ENCODE measurements around the gene SETBP1. TPM values are rescaled to one million over a fixed set of nuclear protein-coding genes. Genes with fewer than 3 reads are reported as not detected.

Gene SETBP1
- total and polyA plus RNA-seq, 2 of the 8 experiments (the other 6 are each of a cell fraction or from before 2014, with no cell fraction given) = 2.0 to 6.5 TPM

- H3K23me2 ChIP-seq (ENCODE audit: low read depth, low read length) = no peaks in the 10 kb centered on the region
- no peak overlapping the region for H4K5ac ChIP-seq (ENCODE audit: insufficient read length, low read depth, low read length)
- ChIA-PET POLR2A (ENCODE audit: partially characterized antibody) (no interaction called here), CTCF (ENCODE audit: partially characterized antibody) (interaction anchor here (1.1 to 2.4 kb wide), 4 partner anchors 10 to 235 kb away, joined by 3 to 9 read pairs (median 4); no protein-coding TSS in a partner anchor)
- DNase-seq (ENCODE audit: low read depth in 1 of 2, low spot score in 2 of 2) = no peak
- FAIRE-seq = no peak
- peaks cover 0 to 4% (median 3%) of the 10 kb centered on the region in 4 experiments; a peak in 6 of 7 replicates for H3K4me1 ChIP-seq (replicated peaks in 1 of 4; ENCODE audit: control insufficient read depth in 3 of 4, insufficient read depth in 4 of 4, low read length in 3 of 4)
- no peak overlapping the region for H4K8ac ChIP-seq (ENCODE audit: extremely low read depth, insufficient read depth, low read length)
- no peak overlapping the region for H2AK5ac ChIP-seq (ENCODE audit: low read depth, low read length)
- no peak overlapping the region for H4K91ac ChIP-seq (replicated peaks; ENCODE audit: insufficient read length, low read length)
- no peaks in the 10 kb centered on the region for H4K20me1 ChIP-seq (replicated peaks in 1 of 2; ENCODE audit: control insufficient read depth in 1 of 2, insufficient read depth in 2 of 2, low read length in 2 of 2)
- no peak for TF ChIP-seq SP1 (IDR thresholded peaks at IDR 0.05; ENCODE audit: low read depth, low read length)
- TF ChIP-seq CHD2 (IDR thresholded peaks at IDR 0.05; ENCODE audit: low read length) = no peak
- no peak for TF ChIP-seq JUND (IDR thresholded peaks at IDR 0.05; ENCODE audit: low read length)
- TF ChIP-seq TBP (IDR thresholded peaks at IDR 0.05; ENCODE audit: low read depth, low read length) = no peak
- no peak for TF ChIP-seq MAFK (IDR thresholded peaks at IDR 0.05; ENCODE audit: low read depth, low read length)
- TF ChIP-seq MAX (IDR thresholded peaks at IDR 0.05) = no peak
- TF ChIP-seq RAD21 (IDR thresholded peaks at IDR 0.05 in 1 of 2, conservative IDR thresholded peaks at IDR 0.05 in 1 of 2; ENCODE audit: low read depth in 2 of 2, low read length in 2 of 2) = no peak
- no peak overlapping the region for H3K4me2 ChIP-seq (ENCODE audit: insufficient read depth in 1 of 2, low read depth in 2 of 2, low read length in 2 of 2)
- H3K4me3 ChIP-seq (ENCODE audit: extremely low read depth in 1 of 4, insufficient read depth in 2 of 4, low read depth in 3 of 4, low read length in 4 of 4) = no peak overlapping the region
- H2BK15ac ChIP-seq (ENCODE audit: low read length) = no peak overlapping the region
- no peak overlapping the region for H3K18ac ChIP-seq (ENCODE audit: extremely low read depth, low read length)
- no peak overlapping the region for H3K27ac ChIP-seq (ENCODE audit: low read depth, low read length)
- no peak overlapping the region for H3K4ac ChIP-seq (replicated peaks; ENCODE audit: insufficient read length, low read depth, low read length)
- H3K9ac ChIP-seq (replicated peaks in 1 of 4; ENCODE audit: extremely low read depth in 1 of 4, low read depth in 3 of 4, low read length in 3 of 4) = no peak overlapping the region
- no peaks in the 10 kb centered on the region for H3K36me3 ChIP-seq (ENCODE audit: control insufficient read depth in 2 of 4, insufficient read depth in 4 of 4, low read length in 3 of 4)
- H3K27me3 ChIP-seq (replicated peaks in 1 of 4; ENCODE audit: control insufficient read depth in 3 of 4, extremely low read depth in 1 of 4, insufficient read depth in 3 of 4, low read length in 3 of 4) = no peaks in the 10 kb centered on the region
- H3K14ac ChIP-seq (ENCODE audit: insufficient read length) = no peak overlapping the region
- H2BK5ac ChIP-seq (ENCODE audit: low read depth, low read length) = no peak overlapping the region
- H3K79me2 ChIP-seq (ENCODE audit: control insufficient read depth in 1 of 2, insufficient read depth in 2 of 2, low read length in 2 of 2) = no peaks in the 10 kb centered on the region
- H2BK20ac ChIP-seq (ENCODE audit: low read length) = no peak overlapping the region
- H2BK12ac ChIP-seq (ENCODE audit: low read depth, low read length) = no peak overlapping the region
- WGBS, 2 experiments (ENCODE audit: extremely low coverage in 1 of 2, insufficient coverage in 1 of 2, insufficient read length in 1 of 2, insufficient replicate concordance in 2 of 2, low coverage in 1 of 2, low lambda C conversion rate in 2 of 2, missing lambda C conversion rate in 1 of 2) = 95% methylated on average over 4 of the region's 4 CpGs; no CpG with 5 or more reads in 1 of the 2 experiments
- no peak overlapping the region for H2AFZ ChIP-seq (ENCODE audit: low read length)
- H3K56ac ChIP-seq (replicated peaks; ENCODE audit: insufficient read length, low read depth, low read length) = no peak overlapping the region
- no peaks in the 10 kb centered on the region for H3K79me1 ChIP-seq (ENCODE audit: low read depth, low read length)
- no peak overlapping the region for H3K23ac ChIP-seq (ENCODE audit: insufficient read length)
- H3K9me3 ChIP-seq (ENCODE audit: insufficient read depth in 2 of 2, low read depth in 1 of 2, low read length in 1 of 2) = no peaks in the 10 kb centered on the region
- no peak overlapping the region for H2BK120ac ChIP-seq (replicated peaks; ENCODE audit: low read depth, low read length)
These were observed 297.2 kb downstream of the SETBP1 start for GRCh38 chr18:44977856-44978255.

Data from H1 (cell line).